Gastroesophageal sphincter (tissue), 3 donors: ENCODE measurements around the gene LIMCH1.

Experiments used
- CTCF ChIP-seq, 4 experiments: fragments of 200-600 bp in 2 of 4; fragments of 450-650 bp in 2 of 4; sonication (generic) in 1 of 4; IDR thresholded peaks; one replicate each; pipeline ENCODE4 v1.5.1; 2017 to 2019; ENCODE audit warnings: antibody characterized with exemption in 4 of 4, mild to moderate bottlenecking in 2 of 4, moderate library complexity in 2 of 4
- EP300 ChIP-seq: sonication (generic); formaldehyde crosslinking; IDR thresholded peaks from one replicate; pipeline ENCODE4 v1.6.1; 2017; ENCODE audit warnings: antibody characterized with exemption, mild to moderate bottlenecking
- POLR2A ChIP-seq, 2 donors: fragments of 450-650 bp; IDR thresholded peaks; one replicate each; pipeline ENCODE4 v1.6.1; 2017; ENCODE audit warnings: antibody characterized with exemption in 2 of 2, mild to moderate bottlenecking in 2 of 2, moderate library complexity in 1 of 2
- POLR2AphosphoS5 ChIP-seq: sonication (generic); formaldehyde crosslinking; IDR thresholded peaks from one replicate; pipeline ENCODE4 v1.6.1; 2017; ENCODE audit warnings: antibody characterized with exemption

GRCh38 chr4:41655177-41655576 lies 117.2 kb downstream of the LIMCH1 start:
- TF ChIP-seq POLR2A (IDR thresholded peaks at IDR 0.05), result no peak
- TF ChIP-seq POLR2AphosphoS5, result no peak
- no peak for TF ChIP-seq CTCF (IDR thresholded peaks at IDR 0.05)
- TF ChIP-seq EP300, result no peak
